ENCODE results near the gene SCN11A.
A peak's percentile ranks its signal among the peaks of the same experiment; 100 is the strongest.

SCN11A gene

DNA sequence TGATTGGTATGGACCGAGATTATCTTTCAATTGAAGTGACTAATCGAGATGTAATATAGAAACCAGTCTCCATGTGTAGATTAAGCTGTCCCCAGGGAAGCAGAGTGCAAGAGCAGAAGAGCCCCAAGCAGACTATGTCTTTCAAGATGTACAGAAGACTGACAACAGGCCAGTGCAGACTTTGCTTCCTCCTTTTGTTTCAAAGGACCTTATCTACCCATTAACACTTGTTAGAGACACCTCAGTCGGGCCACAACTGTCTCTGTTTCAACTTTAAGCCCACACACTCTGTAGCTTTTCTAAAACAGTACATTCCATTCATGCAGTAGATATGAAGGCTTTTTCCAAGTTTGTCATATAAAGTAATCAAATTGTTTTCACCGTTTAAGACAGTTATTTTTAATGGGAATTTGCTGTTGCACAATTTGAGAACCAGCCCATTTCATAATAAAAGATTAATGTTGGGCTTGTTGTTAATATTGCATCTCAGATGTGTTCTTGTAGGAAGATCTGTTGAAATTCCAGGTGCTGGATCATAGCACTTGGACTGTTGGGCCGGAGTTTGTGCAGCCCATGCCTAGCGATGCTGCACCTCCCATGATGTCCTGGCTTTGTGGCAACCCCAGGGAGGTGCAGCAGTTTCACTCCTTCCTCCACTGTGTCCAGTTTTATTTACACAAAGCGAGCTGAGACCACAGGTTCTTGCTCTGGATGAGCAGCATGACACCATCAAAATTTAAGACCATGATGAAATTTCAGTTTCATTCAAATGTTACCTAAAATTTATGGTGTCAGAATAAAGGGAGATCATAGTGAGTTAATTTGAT lies 43.3 kb upstream of the SCN11A start:
- H3K9me3 ChIP-seq (replicated peaks; ENCODE audit: insufficient read depth, low read length), result no peaks in the 10 kb centered on the region
- H4K20me1 ChIP-seq (ENCODE audit: insufficient read depth, low read length), result no peaks in the 10 kb centered on the region
- no peaks in the 10 kb centered on the region; the same call in 1 of the 2 replicates for H3K36me3 ChIP-seq (replicated peaks; ENCODE audit: insufficient read depth, low read length)
- no peak overlapping the region for H3K4me2 ChIP-seq (ENCODE audit: low read depth, low read length)
- H3K79me2 ChIP-seq (ENCODE audit: low read length), result no peaks in the 10 kb centered on the region
- TF ChIP-seq EZH2 (optimal IDR thresholded peaks at IDR 0.05; ENCODE audit: low read depth, low read length) (no peak), EZH2phosphoT487 (IDR thresholded peaks at IDR 0.05; ENCODE audit: low read length) (no peak)
- TF ChIP-seq, protein P1, sequence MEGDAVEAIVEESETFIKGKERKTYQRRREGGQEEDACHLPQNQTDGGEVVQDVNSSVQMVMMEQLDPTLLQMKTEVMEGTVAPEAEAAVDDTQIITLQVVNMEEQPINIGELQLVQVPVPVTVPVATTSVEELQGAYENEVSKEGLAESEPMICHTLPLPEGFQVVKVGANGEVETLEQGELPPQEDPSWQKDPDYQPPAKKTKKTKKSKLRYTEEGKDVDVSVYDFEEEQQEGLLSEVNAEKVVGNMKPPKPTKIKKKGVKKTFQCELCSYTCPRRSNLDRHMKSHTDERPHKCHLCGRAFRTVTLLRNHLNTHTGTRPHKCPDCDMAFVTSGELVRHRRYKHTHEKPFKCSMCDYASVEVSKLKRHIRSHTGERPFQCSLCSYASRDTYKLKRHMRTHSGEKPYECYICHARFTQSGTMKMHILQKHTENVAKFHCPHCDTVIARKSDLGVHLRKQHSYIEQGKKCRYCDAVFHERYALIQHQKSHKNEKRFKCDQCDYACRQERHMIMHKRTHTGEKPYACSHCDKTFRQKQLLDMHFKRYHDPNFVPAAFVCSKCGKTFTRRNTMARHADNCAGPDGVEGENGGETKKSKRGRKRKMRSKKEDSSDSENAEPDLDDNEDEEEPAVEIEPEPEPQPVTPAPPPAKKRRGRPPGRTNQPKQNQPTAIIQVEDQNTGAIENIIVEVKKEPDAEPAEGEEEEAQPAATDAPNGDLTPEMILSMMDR (IDR thresholded peaks at IDR 0.05; ENCODE audit: low read length), result no peak
- H3K9me2 ChIP-seq (replicated peaks; ENCODE audit: insufficient read depth, low read length), result no peaks in the 10 kb centered on the region
- no peak overlapping the region for H2AFZ ChIP-seq (ENCODE audit: low read length)
- peaks cover 5% of the 10 kb centered on the region; the same call in 1 of the 2 replicates for H3F3A ChIP-seq (ENCODE audit: insufficient read depth, low read length)
- no peak overlapping the region for H3K9ac ChIP-seq (ENCODE audit: low read length)
- H3K4me3 ChIP-seq (ENCODE audit: low read length), result no peak overlapping the region
- no peaks in the 10 kb centered on the region for H3K27me3 ChIP-seq (replicated peaks; ENCODE audit: insufficient read depth, low read length)
- no peaks in the 10 kb centered on the region for H3K4me1 ChIP-seq (ENCODE audit: low read length)
- no peak overlapping the region for H3K27ac ChIP-seq (ENCODE audit: low read length)
- no peak for DNase-seq

DNA sequence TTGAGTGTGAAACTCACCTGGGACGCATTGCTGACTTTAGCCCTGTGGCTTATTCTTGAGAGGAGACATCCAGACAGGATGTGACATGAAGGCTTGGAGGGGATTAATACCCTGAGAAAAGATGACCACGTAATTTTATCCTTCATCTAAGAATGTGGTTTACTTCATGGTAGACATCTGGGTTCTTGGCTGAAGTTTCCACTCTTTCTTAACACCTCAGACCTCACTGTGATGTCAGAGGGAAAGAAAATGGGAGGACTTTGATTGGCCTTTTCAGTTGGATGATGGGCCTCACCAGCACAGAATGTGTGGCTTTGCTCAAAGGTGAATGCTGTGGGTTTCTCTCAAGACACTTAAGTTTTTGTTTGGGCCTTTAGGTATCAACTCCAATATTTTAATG lies 39.2 kb upstream of the SCN11A start:
- no peak overlapping the region for H3K4me2 ChIP-seq (ENCODE audit: low read depth, low read length)
- no peaks in the 10 kb centered on the region for H3K27me3 ChIP-seq (replicated peaks; ENCODE audit: insufficient read depth, low read length)
- H4K20me1 ChIP-seq (ENCODE audit: insufficient read depth, low read length), result no peaks in the 10 kb centered on the region
- H3K27ac ChIP-seq (ENCODE audit: low read length), result peak overlapping the region; percentile 20; the same call in 1 of the 2 replicates
- no peaks in the 10 kb centered on the region for H3K9me3 ChIP-seq (replicated peaks; ENCODE audit: insufficient read depth, low read length)
- no peak overlapping the region for H3K4me3 ChIP-seq (ENCODE audit: low read length)
- H3K36me3 ChIP-seq (replicated peaks; ENCODE audit: insufficient read depth, low read length), result no peaks in the 10 kb centered on the region; the same call in 1 of the 2 replicates
- peaks cover 5% of the 10 kb centered on the region; the same call in 1 of the 2 replicates for H3F3A ChIP-seq (ENCODE audit: insufficient read depth, low read length)
- H2AFZ ChIP-seq (ENCODE audit: low read length), result no peak overlapping the region
- no peaks in the 10 kb centered on the region for H3K9me2 ChIP-seq (replicated peaks; ENCODE audit: insufficient read depth, low read length)
- peak; percentile 47 for DNase-seq
- no peaks in the 10 kb centered on the region for H3K4me1 ChIP-seq (ENCODE audit: low read length)
- no peaks in the 10 kb centered on the region for H3K79me2 ChIP-seq (ENCODE audit: low read length)
- no peak overlapping the region for H3K9ac ChIP-seq (ENCODE audit: low read length)
- TF ChIP-seq EZH2phosphoT487 (IDR thresholded peaks at IDR 0.05; ENCODE audit: low read length) (no peak), EZH2 (optimal IDR thresholded peaks at IDR 0.05; ENCODE audit: low read depth, low read length) (no peak)
- TF ChIP-seq, protein P1 (IDR thresholded peaks at IDR 0.05; ENCODE audit: low read length), result no peak

DNA sequence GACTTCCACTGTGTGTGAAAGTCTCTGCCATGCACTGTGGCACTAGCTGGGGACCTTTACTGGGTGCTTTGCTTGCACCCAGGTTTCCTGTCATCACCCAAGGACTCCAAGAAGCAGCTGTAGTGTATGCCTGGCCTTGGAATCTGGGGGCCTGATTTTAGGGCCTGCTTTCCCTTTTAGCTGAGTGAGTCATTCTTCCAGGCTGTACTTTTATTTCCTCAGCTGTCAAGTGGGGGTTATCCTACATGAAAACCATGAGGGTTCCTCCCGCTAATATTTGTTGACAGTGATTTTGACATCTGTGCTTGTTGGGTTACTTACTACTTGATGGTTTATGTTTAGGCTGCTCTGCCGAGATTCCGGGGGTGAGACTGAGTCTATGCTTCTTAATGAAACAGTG lies 37.1 kb upstream of the SCN11A start:
- H3K79me2 ChIP-seq (ENCODE audit: low read length), result no peaks in the 10 kb centered on the region
- H2AFZ ChIP-seq (ENCODE audit: low read length), result no peak overlapping the region
- no peaks in the 10 kb centered on the region; the same call in 1 of the 2 replicates for H3K36me3 ChIP-seq (replicated peaks; ENCODE audit: insufficient read depth, low read length)
- H3K9me3 ChIP-seq (replicated peaks; ENCODE audit: insufficient read depth, low read length), result no peaks in the 10 kb centered on the region
- DNase-seq, result no peak
- no peaks in the 10 kb centered on the region for H3K27me3 ChIP-seq (replicated peaks; ENCODE audit: insufficient read depth, low read length)
- H3K27ac ChIP-seq (ENCODE audit: low read length), result no peak overlapping the region
- no peak overlapping the region for H3K4me3 ChIP-seq (ENCODE audit: low read length)
- H3K4me2 ChIP-seq (ENCODE audit: low read depth, low read length), result no peak overlapping the region
- H3K4me1 ChIP-seq (ENCODE audit: low read length), result no peaks in the 10 kb centered on the region
- H3K9ac ChIP-seq (ENCODE audit: low read length), result no peak overlapping the region
- no peaks in the 10 kb centered on the region for H3K9me2 ChIP-seq (replicated peaks; ENCODE audit: insufficient read depth, low read length)
- H3F3A ChIP-seq (ENCODE audit: insufficient read depth, low read length), result peaks cover 5% of the 10 kb centered on the region; the same call in 1 of the 2 replicates
- TF ChIP-seq EZH2phosphoT487 (IDR thresholded peaks at IDR 0.05; ENCODE audit: low read length) (no peak), EZH2 (optimal IDR thresholded peaks at IDR 0.05; ENCODE audit: low read depth, low read length) (no peak)
- TF ChIP-seq, protein P1 (IDR thresholded peaks at IDR 0.05; ENCODE audit: low read length), result no peak
- H4K20me1 ChIP-seq (ENCODE audit: insufficient read depth, low read length), result no peaks in the 10 kb centered on the region

Measured in MM.1S (cell line).